ENCODE results near the gene ZNF48.

DNA sequence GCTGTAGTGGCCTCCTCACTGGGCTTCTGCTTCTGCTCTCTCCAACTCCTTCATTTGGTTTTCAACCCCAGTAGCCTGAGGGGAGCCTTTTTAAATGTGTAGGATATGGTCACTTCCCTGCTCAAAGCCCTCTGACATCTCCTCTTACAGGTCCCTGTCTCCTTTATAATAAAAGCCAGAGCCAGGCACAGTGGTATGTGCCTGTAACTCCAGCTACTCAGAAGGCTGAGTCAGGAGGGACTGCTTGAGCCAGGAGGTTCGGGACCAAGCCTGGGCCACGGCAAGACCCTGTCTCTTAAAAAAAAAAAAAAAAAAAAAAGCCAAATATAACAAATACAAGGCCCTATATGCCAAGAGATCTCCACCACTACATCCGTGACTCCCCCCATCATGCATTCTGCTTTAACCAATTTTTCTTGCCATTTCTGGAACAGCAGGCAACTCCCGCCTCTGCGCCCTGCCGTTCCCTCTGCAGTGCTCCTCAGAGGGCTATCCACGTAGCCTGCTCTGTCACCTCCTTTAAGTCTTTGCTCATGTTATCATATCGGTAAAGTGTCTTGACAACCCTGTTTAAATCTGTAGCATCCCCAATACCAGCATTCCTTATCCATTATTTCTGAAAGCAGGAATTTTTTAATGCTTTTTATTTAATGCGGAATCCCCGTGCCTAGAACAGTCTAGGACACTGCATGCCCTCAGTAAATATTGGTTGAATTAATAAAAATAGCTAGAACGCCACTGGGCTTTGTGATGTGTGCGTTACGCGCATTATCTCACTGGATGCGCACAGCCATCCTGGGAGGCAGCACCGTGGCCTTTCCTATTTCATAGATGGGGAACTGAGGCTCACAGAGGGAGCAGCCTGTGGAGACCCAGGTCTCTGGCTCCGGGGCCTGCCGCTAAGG, 21.7 kb downstream of the ZNF48 start:
- no peak for TF ChIP-seq EZH2 (IDR thresholded peaks at IDR 0.05)
- TF ChIP-seq POLR2AphosphoS5 (IDR thresholded peaks at IDR 0.05; ENCODE audit: borderline replicate concordance, low read depth, low read length) = no peak
